H1 (cell line): Measurements from ENCODE around the gene LARP1. TPM values are rescaled to one million over a fixed set of nuclear protein-coding genes. Genes with fewer than 3 reads are reported as not detected.

ENCODE experiments used
- microRNA counts: library from miRNA; unstranded; fragments of <30 nt; microRNA quantifications from one replicate; lab custom pipeline; 2015
- microRNA-seq, 2 experiments: library from miRNA; unstranded; fragments of <30 nt; microRNA quantifications; one replicate each; pipeline versions ENCODE4 to v1.2.0, GENCODE V29; 2016 to 2020; ENCODE audit warnings: borderline microRNAs expressed in 2 of 2, borderline number of aligned reads in 2 of 2, borderline replicate concordance in 1 of 2
- polyA plus RNA-seq, 7 experiments: library from polyadenylated mRNA; depleted of rRNA in 3 of 7; stranded (reverse) in 5 of 7; unstranded in 2 of 7; fragments of >200 nt in 5 of 7; fragments of 200-250 nt in 2 of 7; gene quantifications; 1 replicate in 5 of 7; 2 replicates in 1 of 7; 4 replicates in 1 of 7; pipeline versions ENCODE4 v1.2.1 to v1.2.3, GENCODE V29; 2011 to 2013; ENCODE audit warnings: missing spikeins in 2 of 7, mixed read lengths in 2 of 7
- small RNA-seq: library from polyadenylated mRNA; stranded (forward); fragments of <200 nt; extraction: miRNeasy Mini kit (QIAGEN cat#:217004); gene quantifications from one replicate; pipeline ENCODE3, GENCODE V24; 2013; ENCODE audit not compliant: insufficient read depth
- total RNA-seq: library from RNA; stranded (reverse); fragmentation: NEBNext Ultra II Directional; extraction: Animal tissue kit (Norgen Biotek cat#: 25700); gene quantifications from 2 replicates; pipeline ENCODE4 v1.2.1, GENCODE V29; 2021

LARP1 gene
- total and polyA plus RNA-seq, 2 of the 8 experiments (the other 6 are each of a cell fraction or from before 2014, with no cell fraction given): 106 to 422 TPM

MicroRNAs encoded within 50 kb of the gene (microRNA counts, 767-probe panel; counts per million panel counts)
- 879 counts per million, percentile 95 among the panel's probes with 10 or more counts for microRNA hsa-miR-378h (lab: Ali Mortazavi, UCI)

Small RNAs within 50 kb of the gene (microRNA-seq; reads per million reads assigned to microRNA genes)
- 0 to 0.23 reads per million in 2 experiments for gene MIR378H

Small RNAs within 50 kb of the gene (small RNA-seq; reads per million reads assigned to genes)
- not detected for gene MIR378H
- not detected for gene RF00019

Other genes starting within 250 kb of the LARP1 start
- gene FAXDC2, start 95.2 kb downstream of the LARP1 start, total RNA-seq: 3.7 and 4.8 TPM in 2 replicates
- 5.9 and 8.1 TPM in 2 replicates for gene FAXDC2, start 95.2 kb downstream of the LARP1 start, polyA plus RNA-seq (2011; rRNA removed)
- gene CNOT8, start 103.2 kb downstream of the LARP1 start, total RNA-seq: 53.6 and 62.9 TPM in 2 replicates
- 36.4 and 37.6 TPM in 2 replicates for gene CNOT8, start 103.2 kb downstream of the LARP1 start, polyA plus RNA-seq (2011; rRNA removed)
- 46.1 and 47.0 TPM in 2 replicates for gene GEMIN5, start 182.8 kb downstream of the LARP1 start, total RNA-seq
- gene GEMIN5, start 182.8 kb downstream of the LARP1 start, polyA plus RNA-seq (2011; rRNA removed): 11.4 and 12.8 TPM in 2 replicates
- gene MRPL22, start 185.7 kb downstream of the LARP1 start, total RNA-seq: 65.6 and 71.2 TPM in 2 replicates
- gene MRPL22, start 185.7 kb downstream of the LARP1 start, polyA plus RNA-seq (2011; rRNA removed): 46.2 and 46.8 TPM in 2 replicates